HG02623 (cell line): Measurements from ENCODE around the gene MROH8.
"Not testable (repeated sequence)": the region's sequence is repeated elsewhere in the genome, so short reads cannot be mapped to it uniquely, and the experiment has no call there.

Experiments used
- ATAC-seq: cut with Tn5 transposase; IDR thresholded peaks from one replicate; pipeline ENCODE4 v1.9.1; 2021; ENCODE audit warnings: moderate library complexity; ENCODE audit not compliant: unreplicated experiment

Gene MROH8

GRCh38 chr20:37095599-37096414 lies 83.5 kb downstream of the MROH8 start, which contains the start of gene RBL1:
RBL1 (minus strand) TSS chr20:37095997; CDS start chr20:37095928, 69 bp downstream.
- ATAC-seq: peak; percentile 68

- no peak for ATAC-seq
Observed at GRCh38 chr20:37095108-37095598, 84.2 kb downstream of the MROH8 start.

GRCh38 chr20:37090407-37090806 lies 88.9 kb downstream of the MROH8 start:
- no peak for ATAC-seq

GRCh38 chr20:37081717-37082289 lies 97.5 kb downstream of the MROH8 start:
- ATAC-seq: no peak

DNA sequence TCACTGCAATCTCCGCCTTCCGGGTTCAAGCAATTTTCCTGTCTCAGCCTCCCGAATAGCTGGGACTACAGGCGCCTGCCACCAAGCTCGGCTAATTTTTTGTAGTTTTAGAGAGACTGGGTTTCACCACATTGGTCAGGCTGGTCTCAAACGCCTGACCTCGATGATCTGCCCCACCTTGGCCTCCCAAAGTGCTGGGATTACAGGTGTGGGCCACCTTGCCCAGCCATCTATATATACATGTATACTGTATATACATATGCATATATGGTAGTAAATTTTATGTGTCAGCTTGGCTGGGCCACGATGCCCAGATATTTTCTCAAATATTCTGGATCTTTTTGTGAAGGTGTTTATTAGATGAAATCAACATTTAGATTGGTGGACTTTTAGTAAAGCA lies 102.3 kb downstream of the MROH8 start:
- no peak for ATAC-seq

DNA sequence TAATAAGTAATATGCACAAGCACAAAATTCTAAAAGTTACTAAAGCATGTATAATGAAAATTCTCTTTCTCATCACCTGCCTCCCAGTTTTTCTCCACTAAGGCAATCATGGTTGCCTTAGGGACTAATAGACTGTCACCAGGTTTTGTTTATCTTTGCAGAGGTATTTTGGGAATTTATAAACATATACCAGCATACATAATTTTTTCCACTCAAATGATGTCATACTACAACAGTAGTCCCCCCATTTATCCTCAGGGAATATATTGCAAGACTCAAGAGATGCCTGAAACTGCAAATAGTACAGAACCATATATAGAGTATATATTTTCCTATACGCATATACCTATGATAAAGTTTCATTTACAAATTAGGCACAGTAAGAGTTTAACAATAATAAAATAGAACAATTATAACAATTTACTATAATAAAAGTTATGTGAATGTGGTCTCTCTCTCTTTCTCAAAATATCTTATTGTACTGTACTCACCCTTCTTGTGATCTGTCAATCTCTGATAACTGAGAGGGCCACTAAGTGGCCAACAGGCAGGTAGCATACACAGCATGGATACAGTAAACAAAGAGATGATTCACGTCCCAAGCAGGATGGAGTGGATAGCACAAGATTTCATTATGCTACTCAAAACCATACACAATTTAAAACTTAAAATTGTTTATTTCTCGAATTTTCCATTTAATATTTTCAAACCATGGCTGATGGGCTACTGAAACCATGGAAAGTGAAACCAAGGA lies 103.2 kb downstream of the MROH8 start:
- ATAC-seq: no peak

DNA sequence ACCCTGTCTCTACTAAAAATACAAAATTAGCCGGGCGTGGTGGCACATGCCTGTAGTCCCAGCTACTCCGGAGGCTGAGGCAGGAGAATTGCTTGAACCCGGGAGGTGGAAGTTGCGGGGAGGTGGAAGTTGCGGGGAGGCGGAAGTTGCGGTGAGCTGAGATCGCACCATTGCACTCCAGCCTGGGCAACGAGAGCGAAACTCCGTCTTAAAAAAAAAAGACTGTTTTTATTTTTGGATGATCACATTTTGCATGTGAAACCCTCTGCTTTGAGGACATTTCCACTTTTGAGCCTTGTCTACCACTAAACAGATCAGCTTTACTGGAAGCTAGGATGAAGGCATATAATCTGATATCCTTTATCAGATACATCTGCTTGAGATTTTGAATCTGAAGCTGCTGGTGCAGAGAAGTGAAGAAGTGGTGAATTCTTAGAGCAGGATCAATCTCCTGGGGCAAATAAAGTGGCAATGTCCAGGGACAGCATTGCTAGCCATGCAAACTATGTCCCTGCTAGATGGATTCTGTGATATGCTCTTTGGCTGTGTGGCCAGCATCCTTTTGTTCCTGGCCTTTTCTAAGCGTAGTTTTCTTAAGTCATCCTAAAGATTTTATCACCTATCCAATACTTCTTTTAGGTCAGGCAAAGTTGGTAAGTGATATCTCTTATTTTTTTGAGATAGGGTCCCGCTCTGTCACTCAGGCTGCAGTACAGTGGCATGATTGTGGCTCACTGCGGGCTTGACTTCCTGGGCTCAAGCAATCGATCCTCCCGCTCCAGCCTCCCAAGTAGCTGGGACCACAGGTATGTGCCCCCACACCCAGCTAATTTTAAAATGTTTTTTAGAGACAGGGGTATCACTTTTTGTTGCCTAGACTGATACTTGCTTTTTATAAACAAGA lies 106.8 kb downstream of the MROH8 start:
- no peak for ATAC-seq

GRCh38 chr20:37071481-37071911 lies 107.9 kb downstream of the MROH8 start:
- no peak for ATAC-seq

GRCh38 chr20:37069563-37069962 lies 109.8 kb downstream of the MROH8 start:
- not testable (repeated sequence) for ATAC-seq

DNA sequence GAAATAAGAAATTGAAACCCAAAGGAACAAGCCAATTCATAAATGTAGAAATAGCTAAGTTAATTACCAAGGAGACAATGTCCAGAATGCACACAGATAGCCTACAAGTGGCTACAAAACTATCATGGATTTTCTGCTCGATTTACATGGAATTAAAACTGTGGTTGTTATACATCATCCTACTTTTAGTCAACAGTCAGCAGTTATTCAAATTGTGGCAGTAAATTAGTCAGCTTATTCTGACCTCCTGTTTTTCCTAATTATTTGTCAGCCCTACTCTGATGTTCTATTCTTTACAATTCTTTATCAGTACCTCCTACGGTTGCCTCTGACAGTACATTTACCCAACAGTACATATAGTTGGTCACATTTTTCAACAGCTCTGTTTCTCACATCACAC lies 113.2 kb downstream of the MROH8 start:
- ATAC-seq: no peak

GRCh38 chr20:37055276-37055675 lies 124.1 kb downstream of the MROH8 start:
- ATAC-seq: no peak

GRCh38 chr20:37053230-37053950 lies 126.0 kb downstream of the MROH8 start:
- no peak for ATAC-seq
